HepG2 (cell line): Measurements from ENCODE around the gene PRICKLE3. TPM values are rescaled to one million over a fixed set of nuclear protein-coding genes. Genes with fewer than 3 reads are reported as not detected.

Source experiments
- EED ChIP-seq: sonication (generic); formaldehyde crosslinking; IDR thresholded peaks from 2 replicates; pipeline ENCODE4 v1.5.0; 2020; ENCODE audit warnings: mild to moderate bottlenecking, missing genetic modification reagents
- FLYWCH1 ChIP-seq: sonication (generic); formaldehyde crosslinking; IDR thresholded peaks from 2 replicates; pipeline ENCODE4 v1.8.1; 2023; ENCODE audit warnings: mild to moderate bottlenecking, missing genetic modification reagents
- HNF4A ChIP-seq: sonication (generic); formaldehyde crosslinking; IDR thresholded peaks from 2 replicates; pipeline ENCODE4 v1.4.0; 2020; ENCODE audit warnings: missing genetic modification reagents
- MXD1 ChIP-seq: sonication (generic); formaldehyde crosslinking; IDR thresholded peaks from 2 replicates; pipeline ENCODE4 v1.4.0; 2020; ENCODE audit warnings: mild to moderate bottlenecking, missing genetic modification reagents
- NONO ChIP-seq, 2 experiments: fragments of 450-650 bp in 1 of 2; sonication (generic) in 1 of 2; formaldehyde crosslinking in 1 of 2; IDR thresholded peaks in 1 of 2; conservative IDR thresholded peaks in 1 of 2; 2 replicates each; pipeline versions ENCODE4 v1.6.1 to v1.8.0; 2017 to 2022; ENCODE audit warnings: mild to moderate bottlenecking in 1 of 2, missing genetic modification reagents in 1 of 2, moderate library complexity in 1 of 2
- RBAK ChIP-seq: sonication (generic); formaldehyde crosslinking; IDR thresholded peaks from 2 replicates; pipeline ENCODE4 v1.5.1; 2020; ENCODE audit warnings: mild to moderate bottlenecking, missing genetic modification reagents
- SMAD1 ChIP-seq: sonication (generic); formaldehyde crosslinking; IDR thresholded peaks from 2 replicates; pipeline ENCODE4 v1.4.0; 2020; ENCODE audit warnings: missing genetic modification reagents, low read depth, mild to moderate bottlenecking, borderline replicate concordance
- TEF ChIP-seq: sonication (generic); formaldehyde crosslinking; IDR thresholded peaks from 2 replicates; pipeline ENCODE4 v1.5.0; 2020; ENCODE audit warnings: missing genetic modification reagents
- ZNF576 ChIP-seq: sonication (generic); formaldehyde crosslinking; IDR thresholded peaks from 2 replicates; pipeline ENCODE4 v1.4.0; 2020; ENCODE audit warnings: mild to moderate bottlenecking, missing genetic modification reagents
- ZNF777 ChIP-seq: sonication (generic); formaldehyde crosslinking; IDR thresholded peaks from 2 replicates; pipeline ENCODE4 v1.4.0; 2020; ENCODE audit warnings: missing genetic modification reagents
- polyA plus RNA-seq, 8 experiments: library from polyadenylated mRNA; depleted of rRNA in 3 of 8; stranded (reverse) in 7 of 8; unstranded in 1 of 8; fragments of >200 nt; fragmentation: Illumina TruSeq in 4 of 8; extraction: Trizol in 4 of 8; gene quantifications; 2 replicates each; pipeline versions ENCODE4 v1.2.1 to v1.2.3, GENCODE V29; 2011 to 2016; ENCODE audit warnings: low read depth in 4 of 8, missing spikeins in 1 of 8, mixed read lengths in 1 of 8; ENCODE audit not compliant: insufficient read depth in 1 of 8
- total RNA-seq, 5 experiments: library from RNA; depleted of rRNA; stranded (reverse); fragments of >200 nt; fragmentation: Illumina TruSeq; extraction: Trizol; gene quantifications; 2 replicates each; pipeline ENCODE4 v1.2.3, GENCODE V29; 2016; ENCODE audit warnings: low read depth in 1 of 5
- TF ChIP-seq, protein P1 (sequence below): sonication (generic); formaldehyde crosslinking; IDR thresholded peaks from 2 replicates; pipeline ENCODE4 v1.5.0; 2020; ENCODE audit warnings: missing genetic modification reagents
- TF ChIP-seq, protein P2 (sequence below): sonication (generic); formaldehyde crosslinking; IDR thresholded peaks from 2 replicates; pipeline ENCODE4 v1.5.1; 2020; ENCODE audit warnings: mild to moderate bottlenecking, missing genetic modification reagents, borderline replicate concordance
- TF ChIP-seq, protein P3 (sequence below): sonication (generic); formaldehyde crosslinking; IDR thresholded peaks from 2 replicates; pipeline ENCODE4 v1.8.0; 2022; ENCODE audit warnings: mild to moderate bottlenecking, missing genetic modification reagents; ENCODE audit not compliant: insufficient replicate concordance
- TF ChIP-seq, protein P4 (sequence below): sonication (generic); formaldehyde crosslinking; IDR thresholded peaks from 2 replicates; pipeline ENCODE4 v1.5.0; 2020; ENCODE audit warnings: mild to moderate bottlenecking, missing genetic modification reagents, moderate library complexity

Gene PRICKLE3
- total and polyA plus RNA-seq, 2 of the 13 experiments (the other 11 are each of a cell fraction or from before 2014, with no cell fraction given), result 2.6 TPM

GRCh38 chrX:49197543-49198087 lies 11.4 kb upstream of the PRICKLE3 start (continued):
- TF ChIP-seq, protein P1, sequence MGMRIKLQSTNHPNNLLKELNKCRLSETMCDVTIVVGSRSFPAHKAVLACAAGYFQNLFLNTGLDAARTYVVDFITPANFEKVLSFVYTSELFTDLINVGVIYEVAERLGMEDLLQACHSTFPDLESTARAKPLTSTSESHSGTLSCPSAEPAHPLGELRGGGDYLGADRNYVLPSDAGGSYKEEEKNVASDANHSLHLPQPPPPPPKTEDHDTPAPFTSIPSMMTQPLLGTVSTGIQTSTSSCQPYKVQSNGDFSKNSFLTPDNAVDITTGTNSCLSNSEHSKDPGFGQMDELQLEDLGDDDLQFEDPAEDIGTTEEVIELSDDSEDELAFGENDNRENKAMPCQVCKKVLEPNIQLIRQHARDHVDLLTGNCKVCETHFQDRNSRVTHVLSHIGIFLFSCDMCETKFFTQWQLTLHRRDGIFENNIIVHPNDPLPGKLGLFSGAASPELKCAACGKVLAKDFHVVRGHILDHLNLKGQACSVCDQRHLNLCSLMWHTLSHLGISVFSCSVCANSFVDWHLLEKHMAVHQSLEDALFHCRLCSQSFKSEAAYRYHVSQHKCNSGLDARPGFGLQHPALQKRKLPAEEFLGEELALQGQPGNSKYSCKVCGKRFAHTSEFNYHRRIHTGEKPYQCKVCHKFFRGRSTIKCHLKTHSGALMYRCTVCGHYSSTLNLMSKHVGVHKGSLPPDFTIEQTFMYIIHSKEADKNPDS, result no peak
- TF ChIP-seq FLYWCH1 (CRISPR knock-in tag) (no peak), EED (no peak), SMAD1 (CRISPR knock-in tag) (no peak), MXD1 (no peak), ZNF576 (CRISPR knock-in tag) (no peak), HNF4A (peak; percentile 24), TEF (CRISPR knock-in tag) (no peak), NONO (IDR thresholded peaks at IDR 0.05) (no peak), NONO (CRISPR knock-in tag; conservative IDR thresholded peaks at IDR 0.05) (0 out of 2 replicates have a peak, but pooled peaks have one; percentile 25), ZNF777 (no peak), RBAK (CRISPR knock-in tag) (no peak)
- TF ChIP-seq, protein P2, sequence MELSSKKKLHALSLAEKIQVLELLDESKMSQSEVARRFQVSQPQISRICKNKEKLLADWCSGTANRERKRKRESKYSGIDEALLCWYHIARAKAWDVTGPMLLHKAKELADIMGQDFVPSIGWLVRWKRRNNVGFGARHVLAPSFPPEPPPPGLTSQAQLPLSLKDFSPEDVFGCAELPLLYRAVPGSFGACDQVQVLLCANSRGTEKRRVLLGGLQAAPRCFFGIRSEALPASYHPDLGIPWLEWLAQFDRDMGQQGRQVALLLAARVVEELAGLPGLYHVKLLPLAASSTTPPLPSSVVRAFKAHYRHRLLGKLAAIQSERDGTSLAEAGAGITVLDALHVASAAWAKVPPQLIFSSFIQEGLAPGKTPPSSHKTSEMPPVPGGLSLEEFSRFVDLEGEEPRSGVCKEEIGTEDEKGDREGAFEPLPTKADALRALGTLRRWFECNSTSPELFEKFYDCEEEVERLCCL, result no peak
- TF ChIP-seq, protein P3, sequence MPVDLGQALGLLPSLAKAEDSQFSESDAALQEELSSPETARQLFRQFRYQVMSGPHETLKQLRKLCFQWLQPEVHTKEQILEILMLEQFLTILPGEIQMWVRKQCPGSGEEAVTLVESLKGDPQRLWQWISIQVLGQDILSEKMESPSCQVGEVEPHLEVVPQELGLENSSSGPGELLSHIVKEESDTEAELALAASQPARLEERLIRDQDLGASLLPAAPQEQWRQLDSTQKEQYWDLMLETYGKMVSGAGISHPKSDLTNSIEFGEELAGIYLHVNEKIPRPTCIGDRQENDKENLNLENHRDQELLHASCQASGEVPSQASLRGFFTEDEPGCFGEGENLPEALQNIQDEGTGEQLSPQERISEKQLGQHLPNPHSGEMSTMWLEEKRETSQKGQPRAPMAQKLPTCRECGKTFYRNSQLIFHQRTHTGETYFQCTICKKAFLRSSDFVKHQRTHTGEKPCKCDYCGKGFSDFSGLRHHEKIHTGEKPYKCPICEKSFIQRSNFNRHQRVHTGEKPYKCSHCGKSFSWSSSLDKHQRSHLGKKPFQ (CRISPR knock-in tag), result no peak
- TF ChIP-seq, protein P4, sequence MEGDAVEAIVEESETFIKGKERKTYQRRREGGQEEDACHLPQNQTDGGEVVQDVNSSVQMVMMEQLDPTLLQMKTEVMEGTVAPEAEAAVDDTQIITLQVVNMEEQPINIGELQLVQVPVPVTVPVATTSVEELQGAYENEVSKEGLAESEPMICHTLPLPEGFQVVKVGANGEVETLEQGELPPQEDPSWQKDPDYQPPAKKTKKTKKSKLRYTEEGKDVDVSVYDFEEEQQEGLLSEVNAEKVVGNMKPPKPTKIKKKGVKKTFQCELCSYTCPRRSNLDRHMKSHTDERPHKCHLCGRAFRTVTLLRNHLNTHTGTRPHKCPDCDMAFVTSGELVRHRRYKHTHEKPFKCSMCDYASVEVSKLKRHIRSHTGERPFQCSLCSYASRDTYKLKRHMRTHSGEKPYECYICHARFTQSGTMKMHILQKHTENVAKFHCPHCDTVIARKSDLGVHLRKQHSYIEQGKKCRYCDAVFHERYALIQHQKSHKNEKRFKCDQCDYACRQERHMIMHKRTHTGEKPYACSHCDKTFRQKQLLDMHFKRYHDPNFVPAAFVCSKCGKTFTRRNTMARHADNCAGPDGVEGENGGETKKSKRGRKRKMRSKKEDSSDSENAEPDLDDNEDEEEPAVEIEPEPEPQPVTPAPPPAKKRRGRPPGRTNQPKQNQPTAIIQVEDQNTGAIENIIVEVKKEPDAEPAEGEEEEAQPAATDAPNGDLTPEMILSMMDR (CRISPR knock-in tag), result peak; percentile 50
